TTC549 (cell line): ENCODE data around the gene COL6A5.
"Not testable (repeated sequence)": the region's sequence is repeated elsewhere in the genome, so short reads cannot be mapped to it uniquely, and the experiment has no call there.

Experiments used
- FAIRE-seq: peaks from 2 replicates; lab custom pipeline; 2012; peaks lifted over from hg19 to GRCh38; lab: Jason Lieb, UNC

COL6A5 gene

GRCh38 chr3:130345487-130346079 lies at the start of gene COL6A5:
Gene COL6A5, plus strand, starts transcription at chr3:130345672. Its CDS starts 27,967 bp downstream, at chr3:130373639.
- FAIRE-seq: no peak

GRCh38 chr3:130299531-130299930 lies 45.9 kb upstream of the COL6A5 start:
- FAIRE-seq: no peak

- no peak for FAIRE-seq
Observed at GRCh38 chr3:130300888-130301287, 44.6 kb upstream of the COL6A5 start.

- FAIRE-seq: no peak
Observed at GRCh38 chr3:130310109-130310508, 35.4 kb upstream of the COL6A5 start.

- FAIRE-seq: no peak
Observed at GRCh38 chr3:130312374-130312773, 33.1 kb upstream of the COL6A5 start.

- FAIRE-seq: no peak
Observed at GRCh38 chr3:130316169-130316568, 29.3 kb upstream of the COL6A5 start.

- FAIRE-seq: no peak
Observed at GRCh38 chr3:130323503-130323902, 22.0 kb upstream of the COL6A5 start.

GRCh38 chr3:130340766-130341165 lies 4.7 kb upstream of the COL6A5 start:
- no peak for FAIRE-seq

- FAIRE-seq: no peak
Observed at GRCh38 chr3:130341388-130341787, 4.1 kb upstream of the COL6A5 start.

GRCh38 chr3:130341882-130342281 lies 3.6 kb upstream of the COL6A5 start:
- FAIRE-seq: no peak

GRCh38 chr3:130342821-130343661 lies 2.4 kb upstream of the COL6A5 start:
- no peak for FAIRE-seq

- not testable (repeated sequence) for FAIRE-seq
Observed at GRCh38 chr3:130348258-130348657, 2.8 kb downstream of the COL6A5 start.

GRCh38 chr3:130354430-130354829 lies 9.0 kb downstream of the COL6A5 start:
- no peak for FAIRE-seq

- FAIRE-seq: no peak
Observed at GRCh38 chr3:130374033-130374432, 28.6 kb downstream of the COL6A5 start.

GRCh38 chr3:130374908-130375307 lies 29.4 kb downstream of the COL6A5 start:
- no peak for FAIRE-seq

GRCh38 chr3:130377960-130378676 lies 32.6 kb downstream of the COL6A5 start:
- no peak for FAIRE-seq

- no peak for FAIRE-seq
Observed at GRCh38 chr3:130378677-130379191, 33.3 kb downstream of the COL6A5 start.

GRCh38 chr3:130379274-130379673 lies 33.8 kb downstream of the COL6A5 start:
- no peak for FAIRE-seq

GRCh38 chr3:130380398-130380797 lies 34.9 kb downstream of the COL6A5 start:
- no peak for FAIRE-seq

GRCh38 chr3:130383424-130383823 lies 38.0 kb downstream of the COL6A5 start:
- no peak for FAIRE-seq

GRCh38 chr3:130384476-130385025 lies 39.1 kb downstream of the COL6A5 start:
- FAIRE-seq: no peak

GRCh38 chr3:130386604-130387263 lies 41.3 kb downstream of the COL6A5 start:
- FAIRE-seq: no peak
